Liver (tissue), 9 donors: ENCODE measurements around the gene EMID1. TPM values are rescaled to one million over a fixed set of nuclear protein-coding genes. Genes with fewer than 3 reads are reported as not detected.

Experiments used
- DNase-seq: peaks from one replicate; pipeline ENCODE4 v3.0.0-alpha.2; 2017; ENCODE audit warnings: low spot score
- H3K27ac ChIP-seq, 2 donors: one replicate each; pipeline ENCODE4 v1.7.0; 2013; ENCODE audit warnings: inconsistent platforms in 2 of 2, low read length in 2 of 2, control low read depth in 1 of 2, low read depth in 1 of 2, mild to moderate bottlenecking in 1 of 2
- H3K27me3 ChIP-seq, 4 donors: one replicate each; pipeline versions ENCODE4 v1.6.1 to v1.7.0; 2013; ENCODE audit warnings: low read length in 3 of 4, inconsistent platforms in 1 of 4, mild to moderate bottlenecking in 1 of 4, moderate library complexity in 1 of 4; ENCODE audit not compliant: control insufficient read depth in 4 of 4, insufficient read depth in 4 of 4
- H3K36me3 ChIP-seq, 4 donors: one replicate each; pipeline versions ENCODE4 v1.6.1 to v1.7.0; 2013; ENCODE audit warnings: low read length in 3 of 4, mild to moderate bottlenecking in 3 of 4, low read depth in 1 of 4, moderate library complexity in 1 of 4; ENCODE audit not compliant: control insufficient read depth in 4 of 4, insufficient read depth in 3 of 4
- H3K4me1 ChIP-seq, 4 donors: one replicate each; pipeline versions ENCODE4 v1.6.1 to v1.7.0; 2013; ENCODE audit warnings: low read length in 3 of 4, mild to moderate bottlenecking in 3 of 4, moderate library complexity in 1 of 4; ENCODE audit not compliant: control insufficient read depth in 4 of 4, insufficient read depth in 4 of 4
- H3K4me3 ChIP-seq, 3 donors: one replicate each; pipeline versions ENCODE4 v1.6.1 to v1.7.0; 2013; ENCODE audit warnings: low read length in 3 of 3, control low read depth in 1 of 3, low read depth in 1 of 3, mild to moderate bottlenecking in 1 of 3
- H3K9ac ChIP-seq, 2 donors: one replicate each; pipeline ENCODE4 v1.7.0; 2013; ENCODE audit warnings: low read length in 2 of 2, mild to moderate bottlenecking in 2 of 2, moderate library complexity in 2 of 2, control low read depth in 1 of 2, low read depth in 1 of 2
- H3K9me3 ChIP-seq, 4 donors: one replicate each; pipeline versions ENCODE4 v1.6.1 to v1.7.0; 2013; ENCODE audit warnings: low read length in 3 of 4; ENCODE audit not compliant: control insufficient read depth in 4 of 4
- ATF3 ChIP-seq: IDR thresholded peaks from 2 replicates; pipeline ENCODE4 v1.6.1; 2016; ENCODE audit warnings: antibody characterized with exemption
- CTCF ChIP-seq: fragments of 150-350 bp; IDR thresholded peaks from 2 replicates; pipeline ENCODE4 v1.5.1; 2017; ENCODE audit warnings: improper control_type of control experiment, low read depth, low read length; ENCODE audit not compliant: missing input control
- EGR1 ChIP-seq, 2 donors: IDR thresholded peaks; 2 replicates each; pipeline ENCODE4 v1.6.1; 2016 to 2018; ENCODE audit warnings: antibody characterized with exemption in 2 of 2, low read depth in 2 of 2
- FOXA2 ChIP-seq: IDR thresholded peaks from 2 replicates; pipeline ENCODE4 v1.6.1; 2016; ENCODE audit warnings: antibody characterized with exemption
- GABPA ChIP-seq, 2 donors: IDR thresholded peaks in 1 of 2; conservative IDR thresholded peaks in 1 of 2; 2 replicates each; pipeline ENCODE4 v1.6.1; 2016; ENCODE audit warnings: antibody characterized with exemption in 2 of 2, mild to moderate bottlenecking in 1 of 2, moderate library complexity in 1 of 2
- HNF4A ChIP-seq, 2 donors: conservative IDR thresholded peaks; 2 replicates each; pipeline ENCODE4 v1.6.1; 2016; ENCODE audit warnings: antibody characterized with exemption in 2 of 2, mild to moderate bottlenecking in 2 of 2
- HNF4G ChIP-seq: IDR thresholded peaks from 2 replicates; pipeline ENCODE4 v1.6.1; 2016; ENCODE audit warnings: antibody characterized with exemption
- JUND ChIP-seq, 2 donors: IDR thresholded peaks; 2 replicates each; pipeline ENCODE4 v1.6.1; 2016; ENCODE audit warnings: antibody characterized with exemption in 2 of 2
- NR2F2 ChIP-seq: IDR thresholded peaks from 2 replicates; pipeline ENCODE4 v1.6.1; 2016; ENCODE audit warnings: antibody characterized with exemption
- RXRA ChIP-seq, 2 donors: IDR thresholded peaks; 2 replicates each; pipeline ENCODE4 v1.6.1; 2017 to 2018; ENCODE audit warnings: antibody characterized with exemption in 2 of 2, mild to moderate bottlenecking in 1 of 2
- YY1 ChIP-seq: IDR thresholded peaks from 2 replicates; pipeline ENCODE4 v1.6.1; 2016; ENCODE audit warnings: antibody characterized with exemption, mild to moderate bottlenecking
- WGBS: extraction: QIAGEN DNeasy Blood & Tissue Kit; methylation state at CpG from one replicate; pipeline ENCODE4 v1.1.7; 2013; 5-methylcytosine and 5-hydroxymethylcytosine counted together
- polyA plus RNA-seq, 2 donors: library from polyadenylated mRNA; stranded (reverse) in 1 of 2; unstranded in 1 of 2; fragments of 200-250 nt in 1 of 2; fragments of >200 nt in 1 of 2; fragmentation: Nextera tagmentation in 1 of 2; extraction: Ambion mirVana in 1 of 2; gene quantifications; one replicate each; pipeline versions ENCODE4 v1.2.1 to v1.2.3, GENCODE V29; 2013 to 2015
- total RNA-seq, 2 donors: library from RNA; depleted of rRNA; stranded (reverse); fragments of >200 nt; gene quantifications; one replicate each; pipeline ENCODE4 v1.2.3, GENCODE V29; 2014
- TF ChIP-seq, protein P1 (sequence below): IDR thresholded peaks from 2 replicates; pipeline ENCODE4 v1.6.1; 2016; ENCODE audit warnings: antibody characterized with exemption, mild to moderate bottlenecking
- TF ChIP-seq, protein P2 (sequence below): IDR thresholded peaks from 2 replicates; pipeline ENCODE4 v1.6.1; 2016; ENCODE audit warnings: antibody characterized with exemption
- TF ChIP-seq, protein P3 (sequence below): IDR thresholded peaks from 2 replicates; pipeline ENCODE4 v1.6.1; 2016; ENCODE audit warnings: antibody characterized with exemption
- donor health status: healthy.
- donor health status: healthy.
- donor health status: healthy.
- donor health status: healthy.
- donor health status: healthy.

The EMID1 gene
- total and polyA plus RNA-seq, 4 donors, result 0.89 to 8.9 (median 2.1) TPM

- Histone ChIP-seq H3K36me3 (peaks cover 17 to 47% (median 38%) of the 10 kb centered on the region in 4 donors), H3K4me1 (peaks cover 4 to 24% (median 17%) of the 10 kb centered on the region in 4 donors), H3K27me3 (no peaks in the 10 kb centered on the region), H3K9me3 (no peaks in the 10 kb centered on the region), H3K4me3 (no peak overlapping the region), H3K27ac (no peak overlapping the region), H3K9ac (no peak overlapping the region)
- DNase-seq, result no peak
- WGBS, result 84% methylated on average over 10 of the region's 10 CpGs
- TF ChIP-seq, protein P1, sequence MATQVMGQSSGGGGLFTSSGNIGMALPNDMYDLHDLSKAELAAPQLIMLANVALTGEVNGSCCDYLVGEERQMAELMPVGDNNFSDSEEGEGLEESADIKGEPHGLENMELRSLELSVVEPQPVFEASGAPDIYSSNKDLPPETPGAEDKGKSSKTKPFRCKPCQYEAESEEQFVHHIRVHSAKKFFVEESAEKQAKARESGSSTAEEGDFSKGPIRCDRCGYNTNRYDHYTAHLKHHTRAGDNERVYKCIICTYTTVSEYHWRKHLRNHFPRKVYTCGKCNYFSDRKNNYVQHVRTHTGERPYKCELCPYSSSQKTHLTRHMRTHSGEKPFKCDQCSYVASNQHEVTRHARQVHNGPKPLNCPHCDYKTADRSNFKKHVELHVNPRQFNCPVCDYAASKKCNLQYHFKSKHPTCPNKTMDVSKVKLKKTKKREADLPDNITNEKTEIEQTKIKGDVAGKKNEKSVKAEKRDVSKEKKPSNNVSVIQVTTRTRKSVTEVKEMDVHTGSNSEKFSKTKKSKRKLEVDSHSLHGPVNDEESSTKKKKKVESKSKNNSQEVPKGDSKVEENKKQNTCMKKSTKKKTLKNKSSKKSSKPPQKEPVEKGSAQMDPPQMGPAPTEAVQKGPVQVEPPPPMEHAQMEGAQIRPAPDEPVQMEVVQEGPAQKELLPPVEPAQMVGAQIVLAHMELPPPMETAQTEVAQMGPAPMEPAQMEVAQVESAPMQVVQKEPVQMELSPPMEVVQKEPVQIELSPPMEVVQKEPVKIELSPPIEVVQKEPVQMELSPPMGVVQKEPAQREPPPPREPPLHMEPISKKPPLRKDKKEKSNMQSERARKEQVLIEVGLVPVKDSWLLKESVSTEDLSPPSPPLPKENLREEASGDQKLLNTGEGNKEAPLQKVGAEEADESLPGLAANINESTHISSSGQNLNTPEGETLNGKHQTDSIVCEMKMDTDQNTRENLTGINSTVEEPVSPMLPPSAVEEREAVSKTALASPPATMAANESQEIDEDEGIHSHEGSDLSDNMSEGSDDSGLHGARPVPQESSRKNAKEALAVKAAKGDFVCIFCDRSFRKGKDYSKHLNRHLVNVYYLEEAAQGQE, result no peak
- no peak for TF ChIP-seq EGR1 (IDR thresholded peaks at IDR 0.05; ENCODE audit: low read depth in 2 of 2)
- TF ChIP-seq GABPA (IDR thresholded peaks at IDR 0.05 in 1 of 2, conservative IDR thresholded peaks at IDR 0.05 in 1 of 2), result no peak
- TF ChIP-seq NR2F2, result no peak
- no peak for TF ChIP-seq FOXA2
- TF ChIP-seq HNF4A (conservative IDR thresholded peaks at IDR 0.05), result no peak
- no peak for TF ChIP-seq HNF4G
These were observed 95.3 kb downstream of the EMID1 start for GRCh38 chr22:29300807-29301601.

DNA sequence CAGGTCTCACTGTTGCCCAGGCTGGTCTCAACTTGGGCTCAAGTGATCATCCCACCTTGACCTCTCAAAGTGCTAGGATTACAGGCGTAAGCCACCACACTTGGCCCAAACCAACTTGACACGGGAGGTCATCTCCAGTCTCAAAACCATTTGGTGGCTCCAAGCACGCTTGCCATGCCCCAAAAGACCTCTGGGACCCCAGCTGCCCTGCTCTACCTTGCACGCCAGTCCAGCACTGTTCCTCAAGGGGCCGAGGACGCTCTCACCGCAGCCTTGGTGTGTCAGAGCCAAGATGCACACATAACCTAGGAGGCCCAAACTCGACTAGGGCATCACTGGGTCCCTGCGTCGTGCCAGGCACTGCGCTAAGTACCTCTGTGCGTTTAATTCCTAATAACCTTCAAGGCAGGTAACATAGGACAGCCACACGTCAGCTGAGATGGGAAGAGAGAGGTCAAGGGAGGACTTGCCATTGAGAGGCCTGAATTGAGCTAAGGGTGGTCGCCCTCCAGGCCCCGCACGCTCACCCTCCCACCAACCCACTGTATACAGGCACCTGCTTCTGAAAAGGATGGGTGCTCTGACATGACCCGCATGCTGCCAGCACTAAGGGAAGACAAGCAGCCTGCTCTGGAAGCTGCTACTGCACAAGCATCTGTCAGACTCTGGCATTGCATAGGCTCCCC, 96.2 kb downstream of the EMID1 start:
- Histone ChIP-seq H3K4me3 (no peak overlapping the region), H3K9me3 (no peaks in the 10 kb centered on the region), H3K9ac (no peak overlapping the region), H3K4me1 (peaks cover 9 to 29% (median 22%) of the 10 kb centered on the region in 4 donors), H3K27me3 (no peaks in the 10 kb centered on the region), H3K27ac (no peak overlapping the region), H3K36me3 (peaks cover 14 to 38% (median 29%) of the 10 kb centered on the region in 4 donors)
- no peak for DNase-seq
- TF ChIP-seq NR2F2 (no peak), RXRA (IDR thresholded peaks at IDR 0.05) (no peak), ATF3 (no peak), CTCF (no peak), HNF4G (no peak), JUND (IDR thresholded peaks at IDR 0.05) (no peak), GABPA (IDR thresholded peaks at IDR 0.05 in 1 of 2, conservative IDR thresholded peaks at IDR 0.05 in 1 of 2) (no peak), YY1 (no peak)
- TF ChIP-seq, protein P1, result no peak
- TF ChIP-seq, protein P2, sequence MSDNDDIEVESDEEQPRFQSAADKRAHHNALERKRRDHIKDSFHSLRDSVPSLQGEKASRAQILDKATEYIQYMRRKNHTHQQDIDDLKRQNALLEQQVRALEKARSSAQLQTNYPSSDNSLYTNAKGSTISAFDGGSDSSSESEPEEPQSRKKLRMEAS, result no peak
- TF ChIP-seq, protein P3, sequence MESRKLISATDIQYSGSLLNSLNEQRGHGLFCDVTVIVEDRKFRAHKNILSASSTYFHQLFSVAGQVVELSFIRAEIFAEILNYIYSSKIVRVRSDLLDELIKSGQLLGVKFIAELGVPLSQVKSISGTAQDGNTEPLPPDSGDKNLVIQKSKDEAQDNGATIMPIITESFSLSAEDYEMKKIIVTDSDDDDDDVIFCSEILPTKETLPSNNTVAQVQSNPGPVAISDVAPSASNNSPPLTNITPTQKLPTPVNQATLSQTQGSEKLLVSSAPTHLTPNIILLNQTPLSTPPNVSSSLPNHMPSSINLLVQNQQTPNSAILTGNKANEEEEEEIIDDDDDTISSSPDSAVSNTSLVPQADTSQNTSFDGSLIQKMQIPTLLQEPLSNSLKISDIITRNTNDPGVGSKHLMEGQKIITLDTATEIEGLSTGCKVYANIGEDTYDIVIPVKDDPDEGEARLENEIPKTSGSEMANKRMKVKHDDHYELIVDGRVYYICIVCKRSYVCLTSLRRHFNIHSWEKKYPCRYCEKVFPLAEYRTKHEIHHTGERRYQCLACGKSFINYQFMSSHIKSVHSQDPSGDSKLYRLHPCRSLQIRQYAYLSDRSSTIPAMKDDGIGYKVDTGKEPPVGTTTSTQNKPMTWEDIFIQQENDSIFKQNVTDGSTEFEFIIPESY, result no peak
- WGBS, result 90% methylated on average over 17 of the region's 17 CpGs
